HepG2 (cell line): ENCODE results near the gene TMEM239. TPM values are rescaled to one million over a fixed set of nuclear protein-coding genes. Genes with fewer than 3 reads are reported as not detected.

Experiments
- ATF7-NPFF ChIP-seq: sonication (generic); formaldehyde crosslinking; IDR thresholded peaks from 2 replicates; pipeline ENCODE4 v1.8.1; 2023; ENCODE audit warnings: mild to moderate bottlenecking, low read depth, missing genetic modification reagents, moderate library complexity
- FOXA1 ChIP-seq, 2 experiments: fragments of 450-650 bp in 1 of 2; sonication (generic) in 1 of 2; formaldehyde crosslinking in 1 of 2; IDR thresholded peaks; 2 replicates each; pipeline versions ENCODE4 v1.4.0 to v1.6.1; 2016 to 2020; ENCODE audit warnings: missing genetic modification reagents in 1 of 2
- SP140L ChIP-seq: sonication (generic); formaldehyde crosslinking; IDR thresholded peaks from 2 replicates; pipeline ENCODE4 v1.4.0; 2020; ENCODE audit warnings: missing genetic modification reagents, borderline replicate concordance
- TMF1 ChIP-seq: sonication (generic); formaldehyde crosslinking; IDR thresholded peaks from 2 replicates; pipeline ENCODE4 v1.8.1; 2022; ENCODE audit warnings: low read depth, missing genetic modification reagents
- U2AF1 ChIP-seq: fragments of 200-400 bp; formaldehyde crosslinking; optimal IDR thresholded peaks from 2 replicates; pipeline ENCODE3; 2017; ENCODE audit warnings: mild to moderate bottlenecking, low read depth, low read length
- YEATS4 ChIP-seq: sonication (generic); formaldehyde crosslinking; IDR thresholded peaks from 2 replicates; pipeline ENCODE4 v1.4.0; 2020; ENCODE audit warnings: missing genetic modification reagents, borderline replicate concordance
- ZFP36L2 ChIP-seq: sonication (generic); formaldehyde crosslinking; IDR thresholded peaks from 2 replicates; pipeline ENCODE4 v1.4.0; 2020; ENCODE audit warnings: missing genetic modification reagents
- ZNF143 ChIP-seq: sonication (generic); formaldehyde crosslinking; IDR thresholded peaks from 2 replicates; pipeline ENCODE4 v1.4.0; 2020; ENCODE audit warnings: missing genetic modification reagents
- ZNF234 ChIP-seq: sonication (generic); formaldehyde crosslinking; conservative IDR thresholded peaks from 2 replicates; pipeline ENCODE4 v1.5.1; 2020; ENCODE audit warnings: mild to moderate bottlenecking, missing genetic modification reagents
- ZNF24 ChIP-seq: fragments of 450-650 bp; IDR thresholded peaks from 2 replicates; pipeline ENCODE4 v1.6.1; 2017; ENCODE audit warnings: antibody characterized with exemption, mild to moderate bottlenecking
- ZNF331 ChIP-seq: sonication (generic); formaldehyde crosslinking; IDR thresholded peaks from 2 replicates; pipeline ENCODE4 v1.4.0; 2020; ENCODE audit warnings: missing genetic modification reagents
- ZNF7 ChIP-seq: IDR thresholded peaks from 2 replicates; pipeline ENCODE4 v1.6.1; 2016; ENCODE audit warnings: missing biosample characterization, missing genetic modification reagents
- ZNF883 ChIP-seq: sonication (generic); formaldehyde crosslinking; IDR thresholded peaks from 2 replicates; pipeline ENCODE4 v1.5.1; 2020; ENCODE audit warnings: mild to moderate bottlenecking, missing genetic modification reagents; ENCODE audit errors: not compliant biosample characterization
- polyA plus RNA-seq, 8 experiments: library from polyadenylated mRNA; depleted of rRNA in 3 of 8; stranded (reverse) in 7 of 8; unstranded in 1 of 8; fragments of >200 nt; fragmentation: Illumina TruSeq in 4 of 8; extraction: Trizol in 4 of 8; gene quantifications; 2 replicates each; pipeline versions ENCODE4 v1.2.1 to v1.2.3, GENCODE V29; 2011 to 2016; ENCODE audit warnings: low read depth in 4 of 8, missing spikeins in 1 of 8, mixed read lengths in 1 of 8; ENCODE audit not compliant: insufficient read depth in 1 of 8
- total RNA-seq, 5 experiments: library from RNA; depleted of rRNA; stranded (reverse); fragments of >200 nt; fragmentation: Illumina TruSeq; extraction: Trizol; gene quantifications; 2 replicates each; pipeline ENCODE4 v1.2.3, GENCODE V29; 2016; ENCODE audit warnings: low read depth in 1 of 5
- TF ChIP-seq, protein P1 (sequence below): sonication (generic); formaldehyde crosslinking; IDR thresholded peaks from 2 replicates; pipeline ENCODE4 v1.4.0; 2020; ENCODE audit warnings: mild to moderate bottlenecking, missing genetic modification reagents

The TMEM239 gene
- total and polyA plus RNA-seq, 2 of the 13 experiments (the other 11 are each of a cell fraction or from before 2014, with no cell fraction given) = not detected

DNA sequence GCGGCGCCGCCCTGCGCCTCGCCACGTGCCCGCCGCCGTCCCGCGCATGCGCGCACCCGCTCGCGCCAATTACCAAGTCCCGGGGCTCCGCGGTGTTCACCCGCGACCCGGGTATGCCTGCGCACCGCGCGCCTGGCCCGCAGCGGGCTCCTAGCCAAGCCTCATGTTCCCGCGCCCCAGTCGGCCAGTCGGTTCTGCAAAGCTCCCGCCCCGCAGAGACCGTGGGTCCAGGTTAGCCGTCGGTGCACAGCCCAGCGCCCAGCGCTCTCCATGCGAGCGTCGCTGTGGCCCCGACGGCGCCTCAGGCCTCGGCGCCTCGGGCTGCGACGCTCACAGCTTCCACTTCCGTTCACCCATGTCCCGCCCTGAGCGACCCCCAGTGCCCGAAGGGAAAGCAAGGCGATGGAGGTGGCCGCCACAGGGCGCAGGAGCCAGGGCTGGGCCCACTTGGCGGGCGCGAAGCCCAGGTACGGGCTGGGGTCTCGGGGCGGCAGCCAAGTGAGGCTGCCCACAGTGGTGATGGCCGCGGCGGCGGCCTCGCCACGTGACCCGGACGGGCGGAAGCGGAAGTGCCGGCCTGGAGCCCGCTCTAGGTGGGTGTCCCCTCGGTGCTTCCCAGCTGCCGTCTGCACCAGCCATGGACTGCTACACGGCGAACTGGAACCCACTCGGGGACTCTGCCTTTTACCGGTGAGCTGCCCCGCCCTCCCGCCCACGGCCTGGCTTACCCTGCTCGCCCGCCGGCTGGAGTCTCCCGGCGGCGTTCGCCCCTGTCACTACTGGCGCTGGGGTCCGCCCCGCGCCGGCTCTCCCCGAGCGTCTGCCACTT, 24.2 kb downstream of the TMEM239 start, which contains the start of the genes PCED1A and VPS16 (continued):
- TF ChIP-seq ZNF883 (CRISPR knock-in tag) (peak; percentile 99), ATF7-NPFF (peak; percentile 99), TMF1 (CRISPR knock-in tag) (peak; percentile 99), YEATS4 (peak; percentile 95), SP140L (CRISPR knock-in tag) (0 out of 2 replicates have a peak, but pooled peaks have one; percentile 87), U2AF1 (peak; percentile 98), ZNF143 (CRISPR knock-in tag) (peak; percentile 72), ZNF7 (CRISPR knock-in tag) (no peak; the same call in 1 of the 2 replicates), ZNF331 (CRISPR knock-in tag) (peak; percentile 89), ZNF234 (CRISPR knock-in tag) (0 out of 2 replicates have a peak, but pooled peaks have one; percentile 75), FOXA1 (IDR thresholded peaks at IDR 0.05) (no peak), FOXA1 (CRISPR knock-in tag; IDR thresholded peaks at IDR 0.05) (peak; percentile 16; the same call in 1 of the 2 replicates), ZNF24 (peak; percentile 47; the same call in 1 of the 2 replicates), ZFP36L2 (CRISPR knock-in tag) (0 out of 2 replicates have a peak, but pooled peaks have one; percentile 76)
- TF ChIP-seq, protein P1, sequence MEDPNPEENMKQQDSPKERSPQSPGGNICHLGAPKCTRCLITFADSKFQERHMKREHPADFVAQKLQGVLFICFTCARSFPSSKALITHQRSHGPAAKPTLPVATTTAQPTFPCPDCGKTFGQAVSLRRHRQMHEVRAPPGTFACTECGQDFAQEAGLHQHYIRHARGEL = peak; percentile 98
